OCI-LY7 (cell line): ENCODE data around the gene ENDOD1. TPM values are rescaled to one million over a fixed set of nuclear protein-coding genes. Genes with fewer than 3 reads are reported as not detected.

ENCODE experiments used
- BruUV-seq: library from RNA; stranded (reverse); fragments of 400-500 nt; replicated peaks from 2 replicates; lab custom pipeline; 2021; lab: Mats Ljungman, UMichigan
- CTCF ChIA-PET: fragments of 300-600 bp; sonication (Branson Sonifier 250); formaldehyde crosslinking; loops from one replicate; lab custom pipeline; 2022; ENCODE audit warnings: antibody characterized with exemption; ENCODE audit not compliant: unreplicated experiment; lab: Charles Lee
- POLR2A ChIA-PET: fragments of 300-600 bp; sonication (Branson Sonifier 250); formaldehyde crosslinking; loops from one replicate; lab custom pipeline; 2022; ENCODE audit warnings: antibody characterized with exemption; lab: Charles Lee
- DNase-seq: peaks from one replicate; pipeline ENCODE4 v3.0.0-alpha.2; 2015; ENCODE audit warnings: low spot score
- H2AFZ ChIP-seq: fragments of 200-600 bp; sonication (generic), shearing (Covaris generic); 2 replicates; pipeline ENCODE4 v1.6.1; 2014; ENCODE audit warnings: mild to moderate bottlenecking, antibody characterized with exemption, low read length, moderate library complexity
- H3K27ac ChIP-seq: fragments of 200-600 bp; sonication (generic); 2 replicates; pipeline ENCODE4 v1.5.1; 2014; ENCODE audit warnings: mixed run types, low read depth, mild to moderate bottlenecking, moderate library complexity, low read length, inconsistent platforms; ENCODE audit not compliant: poor library complexity, severe bottlenecking
- H3K36me3 ChIP-seq: fragments of 200-600 bp; sonication (generic); 2 replicates; pipeline ENCODE4 v1.6.1; 2014; ENCODE audit warnings: mild to moderate bottlenecking, antibody characterized with exemption, low read length, moderate library complexity, mixed read lengths; ENCODE audit not compliant: insufficient read depth
- H3K4me1 ChIP-seq: fragments of 200-600 bp; sonication (generic); 2 replicates; pipeline ENCODE4 v1.5.1; 2014; ENCODE audit warnings: mild to moderate bottlenecking, low read length; ENCODE audit not compliant: insufficient read depth, poor library complexity, severe bottlenecking
- H3K4me2 ChIP-seq: fragments of 200-600 bp; sonication (generic); 2 replicates; pipeline ENCODE4 v1.6.1; 2014; ENCODE audit warnings: mild to moderate bottlenecking, low read length
- H3K4me3 ChIP-seq: fragments of 200-600 bp; sonication (generic); 2 replicates; pipeline ENCODE4 v1.5.1; 2014; ENCODE audit warnings: mild to moderate bottlenecking, low read depth, low read length; ENCODE audit not compliant: poor library complexity, severe bottlenecking
- H3K79me2 ChIP-seq: fragments of 200-600 bp; sonication (generic); 2 replicates; pipeline ENCODE4 v1.6.1; 2016; ENCODE audit warnings: low read depth, mild to moderate bottlenecking, low read length, moderate library complexity, mixed read lengths; ENCODE audit not compliant: insufficient read depth
- H3K9me2 ChIP-seq: fragments of 200-600 bp; sonication (generic); 2 replicates; pipeline ENCODE4 v1.6.1; 2016; ENCODE audit warnings: mild to moderate bottlenecking, low read length, mixed read lengths; ENCODE audit not compliant: insufficient read depth
- H3K9me3 ChIP-seq: fragments of 200-600 bp; sonication (generic); 2 replicates; pipeline ENCODE4 v1.6.1; 2014; ENCODE audit warnings: mild to moderate bottlenecking, mixed run types, low read length, mixed read lengths
- H4K20me1 ChIP-seq: fragments of 200-600 bp; sonication (generic); 2 replicates; pipeline ENCODE4 v1.6.1; 2014; ENCODE audit warnings: mild to moderate bottlenecking, antibody characterized with exemption, low read length, moderate library complexity, mixed read lengths; ENCODE audit not compliant: insufficient read depth
- EZH2phosphoT487 ChIP-seq: fragments of 200-600 bp; sonication (generic); IDR thresholded peaks from 2 replicates; pipeline ENCODE4 v1.6.1; 2018; ENCODE audit warnings: low read depth, borderline replicate concordance, mild to moderate bottlenecking, mixed run types, antibody characterized with exemption, low read length, moderate library complexity, mixed read lengths
- intact Hi-C: fragments of 100-400 bp; cut with micrococcal nuclease; formaldehyde crosslinking; loops from one replicate; pipeline ENCODE4 v1.10.0; 2022; ENCODE audit not compliant: unreplicated experiment
- total RNA-seq, 2 experiments: library from RNA; depleted of rRNA in 1 of 2; stranded (reverse); fragments of >200 nt in 1 of 2; shearing (Covaris generic) in 1 of 2; gene quantifications; 2 replicates each; pipeline ENCODE4 v1.2.3, GENCODE V29; 2014 to 2022
- TF ChIP-seq, protein P1 (sequence below): fragments of 200-600 bp; sonication (generic); conservative IDR thresholded peaks from 2 replicates; pipeline ENCODE4 v1.5.1; 2014; ENCODE audit warnings: mild to moderate bottlenecking, antibody characterized with exemption, low read length, moderate library complexity, mixed read lengths

ENDOD1 gene
- total RNA-seq, 2 experiments from 2014 or later = 20.4 to 22.5 TPM

DNA sequence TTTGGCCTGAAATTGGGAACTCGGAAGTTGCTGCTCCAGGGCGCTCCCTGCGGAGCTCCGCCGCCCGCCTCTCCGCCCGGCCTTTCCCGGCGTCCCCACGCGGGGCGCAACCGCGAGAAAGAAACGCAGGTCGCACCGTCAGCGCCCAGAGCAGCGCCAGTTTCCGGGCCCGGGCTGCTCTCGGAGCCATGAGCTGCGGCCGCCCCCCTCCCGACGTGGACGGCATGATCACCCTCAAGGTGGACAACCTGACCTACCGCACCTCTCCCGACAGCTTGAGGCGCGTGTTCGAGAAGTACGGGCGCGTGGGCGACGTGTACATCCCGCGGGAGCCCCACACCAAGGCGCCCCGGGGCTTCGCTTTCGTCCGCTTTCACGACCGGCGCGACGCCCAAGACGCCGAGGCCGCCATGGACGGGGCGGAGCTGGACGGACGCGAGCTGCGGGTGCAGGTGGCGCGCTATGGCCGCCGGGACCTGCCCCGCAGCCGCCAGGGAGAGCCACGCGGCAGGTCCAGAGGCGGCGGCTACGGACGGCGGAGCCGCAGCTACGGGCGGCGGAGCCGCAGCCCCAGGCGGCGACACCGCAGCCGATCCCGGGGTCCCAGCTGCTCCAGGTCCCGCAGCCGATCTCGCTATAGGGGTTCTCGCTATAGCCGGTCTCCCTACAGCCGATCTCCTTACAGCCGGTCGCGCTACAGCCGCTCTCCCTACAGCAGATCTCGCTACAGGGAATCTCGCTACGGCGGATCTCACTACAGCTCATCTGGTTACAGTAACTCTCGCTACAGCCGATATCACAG is 22.4 kb upstream of the ENDOD1 start:
- Histone ChIP-seq H3K4me2 (peak overlapping the region; percentile 81), H4K20me1 (0 out of 2 replicates have a peak, but pooled peaks cover 9% of the 10 kb centered on the region), H3K36me3 (peaks cover 14% of the 10 kb centered on the region), H3K9me3 (0 out of 2 replicates have a peak, but pooled peaks cover 4% of the 10 kb centered on the region), H2AFZ (peak overlapping the region; percentile 88), H3K4me1 (peaks cover 13% of the 10 kb centered on the region), H3K27ac (peak overlapping the region; percentile 77), H3K9me2 (no peaks in the 10 kb centered on the region), H3K4me3 (peak overlapping the region; percentile 87), H3K79me2 (peaks cover 28% of the 10 kb centered on the region)
- ChIA-PET POLR2A (interaction anchor here (0.5 to 5.4 kb wide), 23 partner anchors 9 to 723 kb away, joined by 3 to 68 read pairs (median 5); partner anchors contain the start of genes CEP57, CWC15, ENDOD1 and FAM76B), CTCF (interaction anchor here (0.5 to 2.9 kb wide), 12 partner anchors 9 to 1184 kb away, joined by 3 to 18 read pairs (median 3); partner anchors contain the start of genes CWC15, ENDOD1 and KDM4D)
- DNase-seq = peak; percentile 79
- intact Hi-C loops = loop anchor here (2.0 to 10.0 kb wide), 5 partner anchors 188 to 720 kb away; partner anchors contain the start of gene FAM76B
- no peak for TF ChIP-seq EZH2phosphoT487
- TF ChIP-seq, protein P1, sequence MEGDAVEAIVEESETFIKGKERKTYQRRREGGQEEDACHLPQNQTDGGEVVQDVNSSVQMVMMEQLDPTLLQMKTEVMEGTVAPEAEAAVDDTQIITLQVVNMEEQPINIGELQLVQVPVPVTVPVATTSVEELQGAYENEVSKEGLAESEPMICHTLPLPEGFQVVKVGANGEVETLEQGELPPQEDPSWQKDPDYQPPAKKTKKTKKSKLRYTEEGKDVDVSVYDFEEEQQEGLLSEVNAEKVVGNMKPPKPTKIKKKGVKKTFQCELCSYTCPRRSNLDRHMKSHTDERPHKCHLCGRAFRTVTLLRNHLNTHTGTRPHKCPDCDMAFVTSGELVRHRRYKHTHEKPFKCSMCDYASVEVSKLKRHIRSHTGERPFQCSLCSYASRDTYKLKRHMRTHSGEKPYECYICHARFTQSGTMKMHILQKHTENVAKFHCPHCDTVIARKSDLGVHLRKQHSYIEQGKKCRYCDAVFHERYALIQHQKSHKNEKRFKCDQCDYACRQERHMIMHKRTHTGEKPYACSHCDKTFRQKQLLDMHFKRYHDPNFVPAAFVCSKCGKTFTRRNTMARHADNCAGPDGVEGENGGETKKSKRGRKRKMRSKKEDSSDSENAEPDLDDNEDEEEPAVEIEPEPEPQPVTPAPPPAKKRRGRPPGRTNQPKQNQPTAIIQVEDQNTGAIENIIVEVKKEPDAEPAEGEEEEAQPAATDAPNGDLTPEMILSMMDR = peak; percentile 63
- no TSS peak for BruUV-seq

DNA sequence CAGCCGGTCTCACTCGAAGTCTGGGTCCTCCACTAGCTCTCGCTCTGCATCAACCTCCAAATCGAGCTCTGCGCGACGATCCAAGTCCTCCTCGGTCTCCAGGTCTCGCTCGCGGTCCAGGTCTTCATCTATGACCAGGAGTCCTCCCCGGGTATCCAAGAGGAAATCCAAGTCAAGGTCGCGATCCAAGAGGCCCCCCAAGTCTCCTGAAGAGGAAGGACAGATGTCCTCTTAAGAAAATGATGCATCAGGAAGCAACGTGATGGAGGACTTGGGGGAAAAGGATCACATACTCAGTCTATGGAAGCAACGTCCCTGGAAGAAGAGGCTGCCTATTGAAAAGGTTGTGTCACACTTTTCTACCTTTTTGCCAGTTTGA is 21.8 kb upstream of the ENDOD1 start:
- Histone ChIP-seq H3K36me3 (peaks cover 14% of the 10 kb centered on the region), H3K9me2 (no peaks in the 10 kb centered on the region), H2AFZ (peak overlapping the region; percentile 88), H3K4me2 (peak overlapping the region; percentile 81), H4K20me1 (0 out of 2 replicates have a peak, but pooled peaks cover 9% of the 10 kb centered on the region), H3K27ac (peak overlapping the region; percentile 77), H3K79me2 (peaks cover 28% of the 10 kb centered on the region), H3K4me1 (peaks cover 13% of the 10 kb centered on the region), H3K9me3 (0 out of 2 replicates have a peak, but pooled peaks cover 4% of the 10 kb centered on the region), H3K4me3 (peak overlapping the region; percentile 87)
- CTCF ChIA-PET = interaction anchor here (0.5 to 2.9 kb wide), 12 partner anchors 10 to 1183 kb away, joined by 3 to 18 read pairs (median 4); partner anchors contain the start of genes CWC15, ENDOD1, FAM76B and KDM4D
- no peak for DNase-seq
- POLR2A ChIA-PET = interaction anchor here (0.5 to 5.4 kb wide), 22 partner anchors 8 to 723 kb away, joined by 3 to 68 read pairs (median 7); partner anchors contain the start of genes CEP57, CWC15, ENDOD1 and FAM76B
- intact Hi-C loops = loop anchor here (1.0 to 10.0 kb wide), 7 partner anchors 21 to 719 kb away; partner anchors contain the start of genes CWC15, ENDOD1, FAM76B and KDM4D
- no TSS peak for BruUV-seq
- no peak for TF ChIP-seq EZH2phosphoT487
- TF ChIP-seq, protein P1 = no peak
